ENCODE data around the gene ABHD8. TPM values are rescaled to one million over a fixed set of nuclear protein-coding genes. Genes with fewer than 3 reads are reported as not detected.

ABHD8 gene
- total RNA-seq, 1 experiment from 2014 or later = 5.2 TPM

DNA sequence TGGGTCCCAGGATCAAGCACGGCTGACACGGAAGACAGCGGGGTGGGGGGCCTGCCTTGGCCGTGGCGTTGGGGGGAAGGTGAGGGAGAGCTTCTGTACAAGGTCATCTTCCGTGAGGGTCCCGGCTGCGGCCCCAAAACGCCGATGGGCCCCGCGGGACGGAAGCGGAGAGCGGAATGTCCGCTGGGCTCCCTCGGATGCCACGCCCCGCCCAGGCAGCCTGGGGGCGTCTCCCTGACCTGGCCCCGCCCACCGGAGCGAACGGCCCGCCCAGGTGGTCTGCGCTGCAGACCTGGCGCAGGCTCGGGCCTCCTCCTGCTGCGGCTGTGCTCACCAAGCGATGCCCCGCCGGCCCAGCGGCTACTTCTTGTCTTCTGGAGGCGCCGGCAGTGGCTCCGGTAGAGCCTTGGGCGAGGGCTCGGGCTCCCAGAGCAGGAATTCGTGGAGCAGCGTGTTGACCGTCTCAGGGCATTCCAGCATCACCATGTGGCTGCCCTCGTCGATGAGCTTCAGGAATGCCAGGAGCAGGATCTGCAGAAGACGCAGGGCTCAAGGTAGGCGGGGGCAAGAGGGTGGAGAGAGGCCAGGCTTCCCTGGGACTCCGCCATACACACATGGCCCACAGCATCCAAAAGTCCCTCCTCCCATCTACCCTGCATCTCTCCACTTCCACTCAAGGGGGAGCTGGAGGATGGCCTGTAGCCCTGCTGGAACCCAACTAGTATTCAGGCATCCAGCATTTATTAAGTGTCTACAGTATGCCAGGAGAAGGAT, 10.7 kb downstream of the ABHD8 start:
- Histone ChIP-seq H3K27me3 (ENCODE audit: insufficient read depth, low read length) (no peaks in the 10 kb centered on the region), H3K4me1 (ENCODE audit: control insufficient read depth in 1 of 2, insufficient read depth in 2 of 2, low read length in 2 of 2) (peaks cover 20 to 52% of the 10 kb centered on the region in 2 experiments), H3K4me2 (ENCODE audit: low read length) (peak overlapping the region; percentile 82), H3K4me3 (replicated peaks in 1 of 2; ENCODE audit: low read depth in 1 of 2, low read length in 2 of 2) (peak overlapping the region; percentile 60 to 67), H3K9ac (ENCODE audit: low read length) (peak overlapping the region; percentile 68), H4K20me1 (ENCODE audit: insufficient read depth) (no peaks in the 10 kb centered on the region), H3K79me2 (ENCODE audit: insufficient read depth, low read length) (peaks cover 30% of the 10 kb centered on the region), H3K9me3 (ENCODE audit: control insufficient read depth in 1 of 2, insufficient read depth in 1 of 2, low read depth in 1 of 2, low read length in 2 of 2) (no peaks in the 10 kb centered on the region; a peak in 1 of 4 replicates), H3K9me2 (ENCODE audit: insufficient read depth) (no peaks in the 10 kb centered on the region), H3K36me3 (ENCODE audit: control insufficient read depth in 1 of 2, insufficient read depth in 2 of 2, low read length in 2 of 2) (0 out of 4 replicates have a peak, but pooled peaks cover 0 to 5% of the 10 kb centered on the region in 2 experiments), H2AFZ (ENCODE audit: low read depth, low read length, poor library complexity, severe bottlenecking) (no peak overlapping the region), H3K27ac (ENCODE audit: low read depth, low read length) (peak overlapping the region; percentile 95)
- DNase-seq (ENCODE audit: low read depth, low spot score) = peak; percentile 86
- RAD21 ChIA-PET (ENCODE audit: low non-redundant PET in 1 of 2, low total read pairs in 2 of 2, uncharacterized antibody in 2 of 2, unreplicated experiment in 2 of 2) = interaction anchor here (0.7 to 1.0 kb wide), 2 partner anchors 13 to 284 kb away, joined by 3 to 7 read pairs; partner anchors contain the start of gene MRPL34 (in 1 of the 2)
- intact Hi-C loops (cut with micrococcal nuclease) = loop anchor here (1.0 to 2.0 kb wide), 2 partner anchors 16 to 94 kb away; partner anchors contain the start of gene DDA1
- POLR2A ChIA-PET = interaction anchor here (0.7 to 2.5 kb wide), 12 partner anchors 12 to 574 kb away, joined by 3 to 22 read pairs (median 4); partner anchors contain the start of genes ABHD8, BABAM1, DDA1 and MRPL34
- peak; percentile 85 for ATAC-seq
- CTCF ChIA-PET = interaction anchor here (0.6 to 3.1 kb wide), 12 partner anchors 11 to 578 kb away, joined by 3 to 33 read pairs (median 5); partner anchors contain the start of genes ANKLE1, ANO8, DDA1 and MRPL34
- BruUV-seq (replicated peaks) = TSS peak; percentile 49
- TF ChIP-seq, protein P1, sequence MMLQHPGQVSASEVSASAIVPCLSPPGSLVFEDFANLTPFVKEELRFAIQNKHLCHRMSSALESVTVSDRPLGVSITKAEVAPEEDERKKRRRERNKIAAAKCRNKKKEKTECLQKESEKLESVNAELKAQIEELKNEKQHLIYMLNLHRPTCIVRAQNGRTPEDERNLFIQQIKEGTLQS (IDR thresholded peaks at IDR 0.05) = no peak
- TF ChIP-seq SIN3A (IDR thresholded peaks at IDR 0.05; ENCODE audit: low read depth) = no peak
- no peak for TF ChIP-seq CEBPB (IDR thresholded peaks at IDR 0.05; ENCODE audit: low read depth)
- TF ChIP-seq, protein P2, sequence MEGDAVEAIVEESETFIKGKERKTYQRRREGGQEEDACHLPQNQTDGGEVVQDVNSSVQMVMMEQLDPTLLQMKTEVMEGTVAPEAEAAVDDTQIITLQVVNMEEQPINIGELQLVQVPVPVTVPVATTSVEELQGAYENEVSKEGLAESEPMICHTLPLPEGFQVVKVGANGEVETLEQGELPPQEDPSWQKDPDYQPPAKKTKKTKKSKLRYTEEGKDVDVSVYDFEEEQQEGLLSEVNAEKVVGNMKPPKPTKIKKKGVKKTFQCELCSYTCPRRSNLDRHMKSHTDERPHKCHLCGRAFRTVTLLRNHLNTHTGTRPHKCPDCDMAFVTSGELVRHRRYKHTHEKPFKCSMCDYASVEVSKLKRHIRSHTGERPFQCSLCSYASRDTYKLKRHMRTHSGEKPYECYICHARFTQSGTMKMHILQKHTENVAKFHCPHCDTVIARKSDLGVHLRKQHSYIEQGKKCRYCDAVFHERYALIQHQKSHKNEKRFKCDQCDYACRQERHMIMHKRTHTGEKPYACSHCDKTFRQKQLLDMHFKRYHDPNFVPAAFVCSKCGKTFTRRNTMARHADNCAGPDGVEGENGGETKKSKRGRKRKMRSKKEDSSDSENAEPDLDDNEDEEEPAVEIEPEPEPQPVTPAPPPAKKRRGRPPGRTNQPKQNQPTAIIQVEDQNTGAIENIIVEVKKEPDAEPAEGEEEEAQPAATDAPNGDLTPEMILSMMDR (IDR thresholded peaks at IDR 0.05 in 2 of 3, conservative IDR thresholded peaks at IDR 0.05 in 1 of 3; ENCODE audit: borderline replicate concordance in 1 of 3, insufficient read depth in 1 of 3, low read depth in 2 of 3, low read length in 2 of 3) = peak; percentile 65 to 88 (median 78)
- TF ChIP-seq, protein P3, sequence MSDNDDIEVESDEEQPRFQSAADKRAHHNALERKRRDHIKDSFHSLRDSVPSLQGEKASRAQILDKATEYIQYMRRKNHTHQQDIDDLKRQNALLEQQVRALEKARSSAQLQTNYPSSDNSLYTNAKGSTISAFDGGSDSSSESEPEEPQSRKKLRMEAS (IDR thresholded peaks at IDR 0.05) = peak; percentile 95
- TF ChIP-seq JUND (IDR thresholded peaks at IDR 0.05) = no peak
- no peak for TF ChIP-seq EGR1 (IDR thresholded peaks at IDR 0.05; ENCODE audit: low read depth)
- TF ChIP-seq POLR2AphosphoS5 (IDR thresholded peaks at IDR 0.05; ENCODE audit: low read depth, low read length) = peak; percentile 84
- peak; percentile 45 for TF ChIP-seq SP1 (IDR thresholded peaks at IDR 0.05; ENCODE audit: low read depth)
- TF ChIP-seq FOSL1 (IDR thresholded peaks at IDR 0.05; ENCODE audit: low read depth) = no peak
- TF ChIP-seq SRF (IDR thresholded peaks at IDR 0.05; ENCODE audit: low read depth) = no peak
- TF ChIP-seq EZH2phosphoT487 (IDR thresholded peaks at IDR 0.05; ENCODE audit: borderline replicate concordance) = no peak
- TF ChIP-seq POLR2A (IDR thresholded peaks at IDR 0.05; ENCODE audit: borderline replicate concordance, extremely low read depth, insufficient read depth, insufficient read length) = peak; percentile 83
- TF ChIP-seq CBX3 (IDR thresholded peaks at IDR 0.05; ENCODE audit: low read depth) = peak; percentile 43; the same call in 1 of the 2 replicates
- TF ChIP-seq ZNF274 (IDR thresholded peaks at IDR 0.05; ENCODE audit: low read depth, low read length) = no peak
- no peak for TF ChIP-seq EZH2 (IDR thresholded peaks at IDR 0.05)
- peak; percentile 68; the same call in 1 of the 2 replicates for TF ChIP-seq ZFX (IDR thresholded peaks at IDR 0.05)
- TF ChIP-seq YY1 (IDR thresholded peaks at IDR 0.05; ENCODE audit: extremely low read depth, insufficient replicate concordance, low read depth, low read length) = peak; percentile 33
- TF ChIP-seq, protein P4, sequence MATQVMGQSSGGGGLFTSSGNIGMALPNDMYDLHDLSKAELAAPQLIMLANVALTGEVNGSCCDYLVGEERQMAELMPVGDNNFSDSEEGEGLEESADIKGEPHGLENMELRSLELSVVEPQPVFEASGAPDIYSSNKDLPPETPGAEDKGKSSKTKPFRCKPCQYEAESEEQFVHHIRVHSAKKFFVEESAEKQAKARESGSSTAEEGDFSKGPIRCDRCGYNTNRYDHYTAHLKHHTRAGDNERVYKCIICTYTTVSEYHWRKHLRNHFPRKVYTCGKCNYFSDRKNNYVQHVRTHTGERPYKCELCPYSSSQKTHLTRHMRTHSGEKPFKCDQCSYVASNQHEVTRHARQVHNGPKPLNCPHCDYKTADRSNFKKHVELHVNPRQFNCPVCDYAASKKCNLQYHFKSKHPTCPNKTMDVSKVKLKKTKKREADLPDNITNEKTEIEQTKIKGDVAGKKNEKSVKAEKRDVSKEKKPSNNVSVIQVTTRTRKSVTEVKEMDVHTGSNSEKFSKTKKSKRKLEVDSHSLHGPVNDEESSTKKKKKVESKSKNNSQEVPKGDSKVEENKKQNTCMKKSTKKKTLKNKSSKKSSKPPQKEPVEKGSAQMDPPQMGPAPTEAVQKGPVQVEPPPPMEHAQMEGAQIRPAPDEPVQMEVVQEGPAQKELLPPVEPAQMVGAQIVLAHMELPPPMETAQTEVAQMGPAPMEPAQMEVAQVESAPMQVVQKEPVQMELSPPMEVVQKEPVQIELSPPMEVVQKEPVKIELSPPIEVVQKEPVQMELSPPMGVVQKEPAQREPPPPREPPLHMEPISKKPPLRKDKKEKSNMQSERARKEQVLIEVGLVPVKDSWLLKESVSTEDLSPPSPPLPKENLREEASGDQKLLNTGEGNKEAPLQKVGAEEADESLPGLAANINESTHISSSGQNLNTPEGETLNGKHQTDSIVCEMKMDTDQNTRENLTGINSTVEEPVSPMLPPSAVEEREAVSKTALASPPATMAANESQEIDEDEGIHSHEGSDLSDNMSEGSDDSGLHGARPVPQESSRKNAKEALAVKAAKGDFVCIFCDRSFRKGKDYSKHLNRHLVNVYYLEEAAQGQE (IDR thresholded peaks at IDR 0.05; ENCODE audit: low read depth) = no peak
- peak; percentile 94 for TF ChIP-seq RAD21 (IDR thresholded peaks at IDR 0.05; ENCODE audit: low read depth)

Data from HCT116 (cell line).